GM19240 (cell line): ENCODE data around the gene KCND3.

ENCODE experiments used
- DNase-seq: peaks from one replicate; pipeline ENCODE4 v3.0.0; 2011; ENCODE audit warnings: low spot score; ENCODE audit not compliant: insufficient read length

Gene KCND3

DNA sequence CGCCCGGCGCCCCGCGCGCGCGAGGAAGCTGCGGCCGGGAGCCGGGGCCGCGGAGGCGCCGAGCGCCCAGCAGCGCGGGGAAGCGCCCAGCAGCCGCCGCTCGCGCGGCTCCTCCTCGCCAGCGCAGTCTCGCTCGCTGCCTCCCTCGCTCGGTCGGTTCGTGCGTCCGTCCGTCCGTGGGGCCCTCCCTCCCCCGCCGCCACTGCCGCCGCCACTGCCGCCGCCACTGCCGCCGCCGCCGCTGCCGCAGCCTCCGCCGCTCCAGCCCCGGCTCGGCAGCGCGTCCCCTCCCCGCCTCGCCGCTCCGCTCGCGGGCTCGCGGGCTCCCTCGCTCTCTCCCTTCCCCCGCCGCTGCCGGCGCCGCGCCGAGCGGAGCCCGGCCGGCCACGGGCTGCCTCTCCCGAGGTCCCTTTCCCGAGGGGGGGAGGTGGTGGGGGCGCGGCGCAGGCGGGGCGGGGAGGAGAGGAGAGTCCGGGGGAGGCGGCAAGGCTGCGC lies at the start of gene KCND3:
TSS of gene KCND3 (minus strand) at position 138 of the 495 bp plus-strand sequence.
- no peak for DNase-seq

- no peak for DNase-seq
Measured at GRCh38 chr1:112034277-112034676, 44.8 kb upstream of the KCND3 start.

- DNase-seq = no peak
Measured at GRCh38 chr1:112033439-112034120, 44.1 kb upstream of the KCND3 start.

DNA sequence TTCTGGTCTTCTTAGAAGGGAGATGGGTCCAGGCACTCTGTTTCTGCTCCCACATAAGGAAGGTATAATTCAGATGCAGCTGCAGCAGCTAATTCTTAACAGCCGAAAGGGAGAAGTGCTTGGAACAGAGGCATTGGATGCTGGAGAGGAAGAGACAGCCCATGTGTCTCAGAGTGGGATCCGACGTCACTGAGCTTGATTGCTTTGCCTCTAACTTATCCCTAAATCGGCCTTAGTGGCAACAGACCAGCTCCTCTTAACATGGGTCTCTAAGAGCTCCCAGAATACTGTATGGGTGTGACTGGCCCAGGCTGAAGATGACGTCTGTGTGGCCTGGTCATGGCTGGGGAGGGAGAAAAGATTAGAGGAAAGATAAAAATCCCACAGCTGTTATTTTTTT lies 40.7 kb upstream of the KCND3 start:
- no peak for DNase-seq

- DNase-seq = no peak
Measured at GRCh38 chr1:112027696-112028095, 38.2 kb upstream of the KCND3 start.

GRCh38 chr1:112026501-112026900 lies 37.0 kb upstream of the KCND3 start:
- no peak for DNase-seq

DNA sequence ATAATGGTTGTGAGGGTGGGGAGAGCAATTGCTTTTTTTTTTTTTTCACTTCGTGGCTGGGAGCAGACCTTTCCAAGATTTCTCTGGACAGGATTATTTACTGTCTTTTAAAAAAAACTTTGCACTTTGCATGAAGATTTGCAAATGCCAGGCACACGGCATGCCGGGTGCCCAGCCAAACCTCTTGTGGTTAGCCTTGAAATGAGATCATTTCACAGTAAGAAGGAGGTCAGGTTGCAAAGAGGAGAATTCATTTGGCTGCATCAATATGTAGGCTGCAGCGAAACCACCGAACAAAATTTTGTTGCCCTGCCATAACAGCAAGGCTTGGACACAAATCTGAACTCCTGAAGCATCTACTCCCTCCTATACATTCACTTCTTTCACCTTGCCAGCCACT lies 36.5 kb upstream of the KCND3 start:
- DNase-seq = no peak

- DNase-seq = no peak
Measured at GRCh38 chr1:112021263-112021662, 31.8 kb upstream of the KCND3 start.

DNA sequence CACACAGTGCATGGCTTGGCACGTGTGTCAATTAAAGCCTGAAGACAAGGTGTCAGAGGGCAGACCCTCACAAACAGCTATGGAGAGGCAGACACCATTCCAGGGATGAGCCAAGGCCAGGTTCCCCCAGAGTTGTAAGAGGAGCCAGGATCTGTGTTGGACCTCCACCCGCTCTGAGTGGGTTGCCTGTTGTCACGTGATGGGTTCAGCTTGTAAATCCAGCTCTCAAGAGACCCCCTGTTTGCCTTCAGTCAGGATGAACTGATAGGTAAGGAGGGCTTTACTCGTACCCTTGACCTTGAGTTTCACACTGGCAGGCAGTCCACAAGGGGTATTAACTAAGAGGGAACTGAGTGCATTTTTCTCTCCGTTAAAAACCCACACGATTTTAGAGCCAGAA lies 27.7 kb upstream of the KCND3 start:
- DNase-seq = no peak

- no peak for DNase-seq
Measured at GRCh38 chr1:112012823-112013222, 23.4 kb upstream of the KCND3 start.

GRCh38 chr1:112011202-112011601 lies 21.7 kb upstream of the KCND3 start:
- DNase-seq = no peak

GRCh38 chr1:112007169-112007568 lies 17.7 kb upstream of the KCND3 start:
- no peak for DNase-seq

GRCh38 chr1:112006416-112007025 lies 17.1 kb upstream of the KCND3 start:
- DNase-seq = no peak

DNA sequence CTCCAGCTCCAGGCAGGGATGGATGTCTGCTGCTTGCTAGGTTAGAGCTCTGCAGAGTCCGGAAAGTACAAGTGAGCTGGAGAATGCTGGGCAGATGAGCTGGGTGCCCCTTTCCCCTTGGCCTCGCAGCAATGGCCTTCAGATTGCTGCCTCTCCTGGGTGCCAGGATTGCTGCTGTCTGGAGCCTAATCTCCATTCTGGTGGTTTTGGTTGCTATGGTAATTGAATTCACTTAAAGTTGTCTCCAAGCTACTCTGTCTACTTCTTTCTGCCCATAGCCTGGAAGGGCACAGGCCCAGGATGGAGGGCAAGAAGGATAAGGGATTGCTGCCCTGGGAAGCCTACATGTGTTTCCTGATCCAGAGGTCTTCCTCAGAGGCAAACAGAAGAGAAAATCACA lies 14.6 kb upstream of the KCND3 start:
- DNase-seq = no peak

DNA sequence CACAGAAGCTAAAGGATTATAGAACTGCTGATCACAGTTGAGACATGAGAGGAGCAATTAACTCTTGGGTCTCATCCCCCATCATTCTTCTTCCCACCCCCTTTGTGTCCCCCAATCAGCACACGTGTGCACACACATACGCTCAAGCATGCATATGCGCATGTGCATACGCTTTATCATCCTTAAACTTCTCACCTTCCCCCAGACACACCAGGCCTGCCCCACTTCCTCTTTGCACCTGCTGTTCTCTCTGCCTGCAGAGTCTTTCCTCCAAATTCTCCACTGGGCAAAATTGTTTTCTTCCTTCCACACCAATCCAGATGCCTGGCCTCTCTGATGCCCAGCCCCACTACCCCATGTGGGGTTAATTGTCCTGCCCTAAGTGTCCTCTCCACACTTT lies 13.0 kb upstream of the KCND3 start:
- DNase-seq = no peak

- no peak for DNase-seq
Measured at GRCh38 chr1:112001436-112001835, 12.0 kb upstream of the KCND3 start.

DNA sequence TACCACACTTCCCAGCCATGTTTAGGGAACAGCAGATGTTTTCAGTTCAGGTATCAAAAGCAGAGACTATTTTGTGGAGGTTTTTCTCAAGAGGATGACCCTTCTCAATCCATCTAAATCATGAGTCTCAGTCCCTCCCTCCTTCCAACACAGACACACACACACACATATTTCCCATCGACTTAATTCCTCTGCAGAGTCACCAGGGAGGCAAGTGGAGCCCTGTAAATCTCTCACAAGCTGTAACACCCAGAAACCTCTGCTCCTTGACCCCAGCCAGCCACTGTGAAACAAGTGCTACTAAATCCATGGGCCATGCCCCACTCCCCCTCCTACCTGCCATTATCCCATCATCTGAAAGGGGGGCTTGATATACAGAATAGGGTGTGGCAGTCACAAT lies 10.6 kb upstream of the KCND3 start:
- no peak for DNase-seq

GRCh38 chr1:111998332-111998731 lies 8.9 kb upstream of the KCND3 start:
- DNase-seq = no peak

DNA sequence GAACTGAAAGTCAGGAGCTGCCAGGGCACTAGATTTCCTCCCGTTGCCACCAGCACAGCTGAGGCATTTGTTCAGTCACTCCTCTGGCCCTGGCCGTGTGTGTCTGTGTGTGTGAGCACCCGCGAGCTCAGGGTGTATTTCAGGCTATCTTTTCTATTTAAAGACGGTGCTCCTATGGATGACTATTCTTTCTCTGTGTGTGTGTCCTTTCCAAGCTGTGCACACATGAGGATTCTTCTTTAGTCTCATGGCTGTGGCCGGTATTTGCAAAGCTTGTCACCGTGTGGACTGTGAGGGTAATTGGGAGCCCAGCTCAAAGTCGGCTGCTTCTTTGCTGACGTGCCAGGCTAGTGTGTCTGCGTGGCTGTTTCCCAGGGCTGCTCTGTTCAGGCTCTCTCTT lies 3.0 kb upstream of the KCND3 start:
- DNase-seq = no peak

DNA sequence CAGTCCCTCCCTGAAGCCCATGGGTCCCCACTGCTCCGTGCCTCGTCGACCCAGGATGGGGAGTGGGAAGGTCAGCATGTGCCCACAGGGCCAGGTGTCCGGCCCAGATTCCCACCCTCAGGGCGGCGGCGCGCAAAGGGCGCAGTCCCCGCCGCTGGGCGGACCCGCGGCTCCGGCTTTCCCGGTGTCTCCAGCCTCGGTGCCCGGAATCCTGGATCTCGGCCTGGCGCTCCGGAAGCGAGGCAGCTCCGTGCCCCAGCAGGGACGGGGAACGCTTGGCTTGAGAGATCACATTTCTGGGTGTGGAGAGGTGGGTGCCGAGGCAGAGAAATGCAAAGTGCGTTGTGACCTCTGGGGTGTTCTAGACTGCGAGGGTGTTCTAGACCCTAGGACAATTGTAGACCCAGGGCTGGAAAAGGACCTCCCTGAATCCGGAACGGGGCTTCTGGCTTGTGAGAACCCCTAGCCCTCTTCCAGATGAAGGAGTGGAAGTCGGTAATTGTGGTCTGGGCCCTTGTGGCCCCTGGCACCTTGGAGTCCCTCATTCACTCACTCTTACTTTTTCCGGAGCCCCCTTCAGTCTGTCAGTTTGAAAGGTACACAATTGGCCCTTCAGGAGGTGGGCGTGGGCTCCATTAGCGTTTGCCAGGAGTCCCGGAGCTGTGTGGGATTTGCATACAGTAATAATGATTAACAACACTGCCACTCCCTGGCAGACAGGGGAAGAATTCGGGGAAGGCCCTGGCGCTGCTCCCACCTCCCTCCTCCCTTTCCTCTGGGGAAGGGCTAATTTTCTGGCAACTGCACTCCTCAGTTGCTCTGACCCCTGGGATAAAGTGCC lies 1.6 kb upstream of the KCND3 start:
- DNase-seq = no peak

- DNase-seq = no peak
Measured at GRCh38 chr1:111990026-111990877, 784 bp upstream of the KCND3 start.
